ENCODE measurements around the gene GULP1. TPM values are rescaled to one million over a fixed set of nuclear protein-coding genes. Genes with fewer than 3 reads are reported as not detected.

Gene GULP1
- polyA plus RNA-seq, 4 donors = 7.1 to 33.7 (median 18.9) TPM

DNA sequence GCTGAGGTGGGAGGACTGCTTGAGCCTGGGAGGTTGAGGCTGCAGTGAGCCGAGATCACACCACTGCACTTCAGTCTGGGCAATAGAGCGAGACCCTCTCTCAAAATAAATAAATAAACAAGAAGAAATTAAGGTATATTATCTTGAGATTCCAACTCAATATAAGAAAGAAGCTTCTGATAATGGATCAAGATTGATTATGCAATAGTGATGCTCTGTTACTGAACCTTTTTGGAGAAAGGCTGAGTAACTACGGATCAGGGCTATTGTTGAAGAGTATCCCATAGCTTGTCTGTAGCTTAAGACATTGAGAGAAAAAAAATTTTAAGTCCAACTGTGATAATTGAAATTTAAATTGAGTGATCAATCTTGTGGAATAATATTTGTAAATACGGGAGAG is 17.7 kb downstream of the GULP1 start:
- DNase-seq = no peak
- FAIRE-seq = no peak
- Histone ChIP-seq H3K9me3 (ENCODE audit: control insufficient read depth in 2 of 2, insufficient read depth in 1 of 2, low read depth in 1 of 2, low read length in 1 of 2) (peaks cover 0 to 6% of the 10 kb centered on the region in 2 donors), H3K4me3 (ENCODE audit: low read depth in 1 of 3, low read length in 3 of 3) (no peak overlapping the region), H3K27me3 (ENCODE audit: control insufficient read depth in 3 of 3, insufficient read depth in 3 of 3, low read length in 3 of 3) (no peaks in the 10 kb centered on the region), H3K27ac (ENCODE audit: low read depth in 1 of 3, low read length in 2 of 3) (no peak overlapping the region), H3K36me3 (ENCODE audit: control insufficient read depth in 3 of 3, insufficient read depth in 2 of 3, low read depth in 1 of 3, low read length in 3 of 3) (no peaks in the 10 kb centered on the region), H3K4me1 (ENCODE audit: control insufficient read depth in 3 of 3, insufficient read depth in 2 of 3, low read depth in 1 of 3, low read length in 2 of 3) (no peaks in the 10 kb centered on the region)
- WGBS, 3 donors = 89 to 95% (median 91%) methylated on average over 4 of the region's 4 CpGs

DNA sequence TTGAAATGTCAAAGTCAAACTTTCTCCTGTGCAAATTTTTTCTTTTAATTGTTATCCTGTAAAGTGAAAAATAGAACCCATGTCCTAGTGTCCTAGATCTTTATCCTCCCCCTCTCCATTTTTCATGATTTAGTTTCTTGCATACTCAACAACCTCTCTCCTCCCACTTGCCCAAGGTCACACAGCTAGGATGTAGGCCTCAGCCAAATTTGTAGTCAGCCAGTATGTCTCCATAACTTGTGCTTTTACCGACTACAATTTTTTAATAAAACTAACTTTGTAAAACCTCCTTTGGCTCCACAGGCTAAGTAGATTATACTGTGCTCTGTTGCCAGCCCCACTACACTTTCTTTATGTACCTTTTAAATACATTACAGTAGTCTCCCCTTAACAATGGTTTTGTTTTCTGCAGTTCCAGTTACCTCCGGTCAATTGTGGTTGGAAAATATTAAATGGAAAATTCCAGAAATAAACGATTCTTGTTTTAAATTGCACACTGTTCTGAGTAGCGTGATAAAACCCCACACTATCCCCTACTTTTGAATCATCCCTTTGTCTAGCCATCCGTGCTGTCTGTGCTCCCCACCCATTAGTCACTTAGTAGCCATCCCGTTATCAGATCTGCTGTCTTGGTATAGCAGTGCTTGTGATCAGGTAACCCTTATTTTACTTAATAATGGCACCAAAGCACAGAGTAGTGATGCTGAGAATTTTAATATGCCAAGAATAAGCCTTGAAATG is 22.8 kb downstream of the GULP1 start:
- Histone ChIP-seq H3K36me3 (ENCODE audit: control insufficient read depth in 3 of 3, insufficient read depth in 2 of 3, low read depth in 1 of 3, low read length in 3 of 3) (no peaks in the 10 kb centered on the region), H3K4me3 (ENCODE audit: low read depth in 1 of 3, low read length in 3 of 3) (no peak overlapping the region), H3K27ac (ENCODE audit: low read depth in 1 of 3, low read length in 2 of 3) (no peak overlapping the region), H3K4me1 (ENCODE audit: control insufficient read depth in 3 of 3, insufficient read depth in 2 of 3, low read depth in 1 of 3, low read length in 2 of 3) (no peaks in the 10 kb centered on the region), H3K27me3 (ENCODE audit: control insufficient read depth in 3 of 3, insufficient read depth in 3 of 3, low read length in 3 of 3) (no peaks in the 10 kb centered on the region), H3K9me3 (ENCODE audit: control insufficient read depth in 2 of 2, insufficient read depth in 1 of 2, low read depth in 1 of 2, low read length in 1 of 2) (peaks cover 0 to 9% of the 10 kb centered on the region in 2 donors)
- WGBS, 3 donors = 87 to 88% (median 88%) methylated on average over 6 of the region's 6 CpGs
- FAIRE-seq (no peak), DNase-seq (no peak)

DNA sequence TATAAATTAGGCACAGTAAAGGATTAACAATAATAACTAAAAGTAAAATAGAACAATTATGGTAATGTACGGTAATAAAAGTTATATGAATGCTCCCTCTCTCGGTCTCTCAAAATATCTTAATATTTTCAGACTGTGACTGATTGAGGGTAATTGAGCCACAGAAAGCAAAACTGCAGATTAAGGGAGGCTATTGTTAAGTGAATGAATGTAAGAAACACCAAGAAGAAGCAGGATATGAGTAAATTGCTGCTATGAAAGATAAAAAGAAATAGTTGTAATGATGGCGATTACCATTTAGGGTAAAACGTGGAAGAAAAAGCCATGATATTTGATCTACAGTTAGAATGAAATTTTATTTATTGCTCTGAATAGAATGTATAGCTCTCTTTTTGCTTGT is 24.1 kb downstream of the GULP1 start:
- H3K27me3 ChIP-seq (ENCODE audit: control insufficient read depth in 3 of 3, insufficient read depth in 3 of 3, low read length in 3 of 3) = no peaks in the 10 kb centered on the region
- H3K36me3 ChIP-seq (ENCODE audit: control insufficient read depth in 3 of 3, insufficient read depth in 2 of 3, low read depth in 1 of 3, low read length in 3 of 3) = no peaks in the 10 kb centered on the region
- 93 to 97% (median 94%) methylated on average over 4 of the region's 4 CpGs for WGBS, 3 donors
- DNase-seq (no peak), FAIRE-seq (no peak)
- H3K9me3 ChIP-seq (ENCODE audit: control insufficient read depth in 2 of 2, insufficient read depth in 1 of 2, low read depth in 1 of 2, low read length in 1 of 2) = peaks cover 0 to 9% of the 10 kb centered on the region in 2 donors
- H3K27ac ChIP-seq (ENCODE audit: low read depth in 1 of 3, low read length in 2 of 3) = no peak overlapping the region
- no peaks in the 10 kb centered on the region for H3K4me1 ChIP-seq (ENCODE audit: control insufficient read depth in 3 of 3, insufficient read depth in 2 of 3, low read depth in 1 of 3, low read length in 2 of 3)
- H3K4me3 ChIP-seq (ENCODE audit: low read depth in 1 of 3, low read length in 3 of 3) = no peak overlapping the region

DNA sequence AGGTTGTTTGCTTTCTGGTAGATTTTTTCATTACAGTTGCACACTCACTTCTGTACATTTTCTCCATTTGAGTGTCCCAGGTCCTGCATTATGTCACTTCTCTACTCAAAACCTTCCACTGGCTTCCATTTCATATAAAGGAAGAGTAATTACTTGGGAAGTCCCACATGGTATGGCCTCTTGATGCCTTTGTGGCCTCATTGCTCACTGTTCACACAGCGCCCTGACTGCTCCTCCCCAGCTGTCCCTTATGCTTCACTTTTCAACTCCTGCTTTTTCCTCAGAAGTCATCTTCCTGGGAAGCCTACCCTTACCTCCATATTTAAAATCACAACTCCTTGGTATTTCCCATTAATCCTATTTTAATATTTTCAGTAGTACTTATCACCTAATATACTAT is 24.7 kb downstream of the GULP1 start:
- Histone ChIP-seq H3K27ac (ENCODE audit: low read depth in 1 of 3, low read length in 2 of 3) (no peak overlapping the region), H3K4me1 (ENCODE audit: control insufficient read depth in 3 of 3, insufficient read depth in 2 of 3, low read depth in 1 of 3, low read length in 2 of 3) (no peaks in the 10 kb centered on the region), H3K9me3 (ENCODE audit: control insufficient read depth in 2 of 2, insufficient read depth in 1 of 2, low read depth in 1 of 2, low read length in 1 of 2) (peaks cover 0 to 9% of the 10 kb centered on the region in 2 donors), H3K4me3 (ENCODE audit: low read depth in 1 of 3, low read length in 3 of 3) (no peak overlapping the region), H3K36me3 (ENCODE audit: control insufficient read depth in 3 of 3, insufficient read depth in 2 of 3, low read depth in 1 of 3, low read length in 3 of 3) (no peaks in the 10 kb centered on the region), H3K27me3 (ENCODE audit: control insufficient read depth in 3 of 3, insufficient read depth in 3 of 3, low read length in 3 of 3) (no peaks in the 10 kb centered on the region)
- WGBS, 3 donors = 76 to 91% (median 77%) methylated on average over 1 of the region's 1 CpG
- DNase-seq (no peak), FAIRE-seq (no peak)

DNA sequence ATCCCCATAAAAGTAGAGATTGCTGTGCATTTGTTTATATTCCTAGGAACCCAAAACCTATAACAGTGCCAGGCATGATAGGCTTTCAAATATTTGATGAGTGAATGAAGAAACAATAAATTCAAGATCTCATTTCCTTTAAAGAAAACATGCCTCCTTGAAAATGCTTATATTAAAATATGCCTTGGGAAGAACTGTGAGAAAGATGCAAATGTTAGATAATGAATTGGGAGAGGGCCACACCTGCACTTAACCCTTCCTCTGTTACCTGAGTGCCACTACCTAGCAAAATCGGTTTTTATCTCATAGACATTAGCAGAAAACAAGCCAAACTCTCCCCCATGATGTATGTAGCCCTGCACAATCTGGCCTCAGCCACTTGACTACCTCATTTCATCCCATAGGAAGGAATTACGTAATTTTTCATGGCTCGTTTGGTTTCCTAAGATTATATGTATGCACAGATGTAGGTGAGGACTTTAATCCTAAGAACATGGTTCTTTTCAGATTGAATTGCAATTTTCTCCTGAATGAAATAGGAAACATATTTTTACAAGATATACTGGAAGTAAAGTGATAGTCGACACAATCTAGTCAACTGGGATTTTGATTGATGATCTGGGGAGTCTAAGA is 25.2 kb downstream of the GULP1 start:
- DNase-seq = no peak
- Histone ChIP-seq H3K27me3 (ENCODE audit: control insufficient read depth in 3 of 3, insufficient read depth in 3 of 3, low read length in 3 of 3) (no peaks in the 10 kb centered on the region), H3K4me3 (ENCODE audit: low read depth in 1 of 3, low read length in 3 of 3) (no peak overlapping the region), H3K27ac (ENCODE audit: low read depth in 1 of 3, low read length in 2 of 3) (no peak overlapping the region), H3K36me3 (ENCODE audit: control insufficient read depth in 3 of 3, insufficient read depth in 2 of 3, low read depth in 1 of 3, low read length in 3 of 3) (no peaks in the 10 kb centered on the region), H3K4me1 (ENCODE audit: control insufficient read depth in 3 of 3, insufficient read depth in 2 of 3, low read depth in 1 of 3, low read length in 2 of 3) (no peaks in the 10 kb centered on the region), H3K9me3 (ENCODE audit: control insufficient read depth in 2 of 2, insufficient read depth in 1 of 2, low read depth in 1 of 2, low read length in 1 of 2) (peaks cover 0 to 9% of the 10 kb centered on the region in 2 donors)
- 78 to 84% (median 80%) methylated on average over 4 of the region's 4 CpGs for WGBS, 3 donors
- FAIRE-seq = no peak

DNA sequence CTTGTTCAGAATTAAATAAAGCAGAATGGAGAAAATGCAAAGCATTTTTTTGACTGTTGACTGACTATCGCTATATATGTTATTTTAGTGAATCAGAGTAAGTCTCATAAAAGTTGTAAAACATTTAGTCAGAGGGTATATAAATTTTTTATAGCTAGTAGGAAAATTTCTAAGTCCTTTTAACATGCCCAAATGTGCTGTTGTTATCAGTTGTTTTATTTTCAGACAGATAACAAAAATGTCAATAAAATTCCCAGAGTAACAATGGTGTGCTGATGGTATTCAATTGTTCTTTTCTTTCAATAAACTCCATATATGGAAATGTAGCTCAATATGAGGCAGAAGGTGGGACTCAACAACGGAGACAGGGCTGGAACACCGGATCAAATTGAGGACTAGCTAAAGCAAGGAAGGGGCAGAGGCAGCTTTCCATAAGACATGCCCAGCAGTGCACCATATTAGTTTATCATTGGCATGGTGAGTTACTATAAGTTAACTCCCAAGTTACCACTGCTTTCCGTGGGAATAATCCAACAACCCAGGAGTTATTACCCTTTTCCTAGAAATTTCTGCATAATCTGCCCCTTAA is 26.6 kb downstream of the GULP1 start:
- no peak overlapping the region for H3K27ac ChIP-seq (ENCODE audit: low read depth in 1 of 3, low read length in 2 of 3)
- DNase-seq = no peak
- peaks cover 0 to 4% of the 10 kb centered on the region in 2 donors for H3K9me3 ChIP-seq (ENCODE audit: control insufficient read depth in 2 of 2, insufficient read depth in 1 of 2, low read depth in 1 of 2, low read length in 1 of 2)
- no peak for FAIRE-seq
- 27 to 57% (median 36%) methylated on average over 4 of the region's 4 CpGs for WGBS, 3 donors
- H3K4me3 ChIP-seq (ENCODE audit: low read depth in 1 of 3, low read length in 3 of 3) = no peak overlapping the region
- H3K27me3 ChIP-seq (ENCODE audit: control insufficient read depth in 3 of 3, insufficient read depth in 3 of 3, low read length in 3 of 3) = no peaks in the 10 kb centered on the region
- H3K36me3 ChIP-seq (ENCODE audit: control insufficient read depth in 3 of 3, insufficient read depth in 2 of 3, low read depth in 1 of 3, low read length in 3 of 3) = no peaks in the 10 kb centered on the region
- H3K4me1 ChIP-seq (ENCODE audit: control insufficient read depth in 3 of 3, insufficient read depth in 2 of 3, low read depth in 1 of 3, low read length in 2 of 3) = peaks cover 0 to 2% (median 0%) of the 10 kb centered on the region in 3 donors

DNA sequence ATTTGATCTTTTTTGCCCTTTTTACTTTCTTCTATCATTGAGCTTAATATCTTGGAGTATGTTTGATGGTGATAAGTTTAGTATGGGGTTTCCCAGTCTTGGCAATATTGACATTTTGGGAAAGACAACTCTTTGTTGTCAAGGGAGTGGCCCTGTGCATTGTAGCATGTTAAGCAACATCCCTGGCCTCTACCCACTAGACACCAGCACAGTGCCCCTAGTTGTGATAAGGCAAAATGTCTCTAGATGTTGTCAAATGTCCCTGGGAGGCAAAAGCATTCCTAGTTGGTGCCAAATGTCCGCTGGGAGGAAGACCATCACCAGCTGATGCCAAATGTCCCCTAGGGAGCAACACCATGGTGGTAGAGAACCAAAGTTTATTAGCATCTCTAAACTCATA is 28.2 kb downstream of the GULP1 start:
- H3K4me1 ChIP-seq (ENCODE audit: control insufficient read depth in 3 of 3, insufficient read depth in 2 of 3, low read depth in 1 of 3, low read length in 2 of 3) = peaks cover 0 to 2% (median 0%) of the 10 kb centered on the region in 3 donors
- H3K27ac ChIP-seq (ENCODE audit: low read depth in 1 of 3, low read length in 2 of 3) = no peak overlapping the region
- FAIRE-seq (no peak), DNase-seq (no peak)
- H3K4me3 ChIP-seq (ENCODE audit: low read depth in 1 of 3, low read length in 3 of 3) = no peak overlapping the region
- H3K9me3 ChIP-seq (ENCODE audit: control insufficient read depth in 2 of 2, insufficient read depth in 1 of 2, low read depth in 1 of 2, low read length in 1 of 2) = peaks cover 0 to 3% of the 10 kb centered on the region in 2 donors
- H3K36me3 ChIP-seq (ENCODE audit: control insufficient read depth in 3 of 3, insufficient read depth in 2 of 3, low read depth in 1 of 3, low read length in 3 of 3) = no peaks in the 10 kb centered on the region
- 86 to 95% (median 87%) methylated on average over 1 of the region's 1 CpG for WGBS, 3 donors
- H3K27me3 ChIP-seq (ENCODE audit: control insufficient read depth in 3 of 3, insufficient read depth in 3 of 3, low read length in 3 of 3) = no peaks in the 10 kb centered on the region

DNA sequence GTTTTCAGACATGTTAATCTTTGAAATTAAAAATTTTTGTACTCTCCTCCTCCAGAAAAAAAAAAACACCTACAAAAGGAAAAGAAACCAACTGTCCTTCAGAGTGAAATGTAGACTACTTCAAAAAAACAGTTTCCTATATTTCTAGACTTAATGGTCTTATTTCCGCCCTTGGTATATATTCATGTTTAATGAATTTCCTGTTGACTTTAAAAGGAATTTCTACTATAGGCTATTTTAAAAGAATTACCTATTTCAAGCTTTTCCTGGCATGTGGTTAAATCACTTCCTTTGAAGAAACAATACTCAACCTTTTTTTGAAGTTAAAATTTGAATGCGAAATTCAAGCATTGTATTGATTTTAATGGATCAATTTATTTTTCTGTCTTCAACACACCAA is 29.2 kb downstream of the GULP1 start:
- H3K27ac ChIP-seq (ENCODE audit: low read depth in 1 of 3, low read length in 2 of 3) = no peak overlapping the region
- no peaks in the 10 kb centered on the region for H3K36me3 ChIP-seq (ENCODE audit: control insufficient read depth in 3 of 3, insufficient read depth in 2 of 3, low read depth in 1 of 3, low read length in 3 of 3)
- no peak for DNase-seq
- H3K4me1 ChIP-seq (ENCODE audit: control insufficient read depth in 3 of 3, insufficient read depth in 2 of 3, low read depth in 1 of 3, low read length in 2 of 3) = peaks cover 0 to 2% (median 0%) of the 10 kb centered on the region in 3 donors
- H3K9me3 ChIP-seq (ENCODE audit: control insufficient read depth in 2 of 2, insufficient read depth in 1 of 2, low read depth in 1 of 2, low read length in 1 of 2) = peaks cover 0 to 3% of the 10 kb centered on the region in 2 donors
- H3K4me3 ChIP-seq (ENCODE audit: low read depth in 1 of 3, low read length in 3 of 3) = no peak overlapping the region
- WGBS, 3 donors = 63 to 90% (median 68%) methylated on average over 2 of the region's 2 CpGs
- no peaks in the 10 kb centered on the region for H3K27me3 ChIP-seq (ENCODE audit: control insufficient read depth in 3 of 3, insufficient read depth in 3 of 3, low read length in 3 of 3)
- FAIRE-seq = no peak

All from small intestine (tissue), 7 donors.